ENCODE results near the gene ABLIM3. TPM values are rescaled to one million over a fixed set of nuclear protein-coding genes. Genes with fewer than 3 reads are reported as not detected.

The ABLIM3 gene
- total and polyA plus RNA-seq, 9 of the 15 experiments (the other 6 are each of a cell fraction or from before 2014, with no cell fraction given), result 0.03 to 0.38 (median 0.11) TPM

DNA sequence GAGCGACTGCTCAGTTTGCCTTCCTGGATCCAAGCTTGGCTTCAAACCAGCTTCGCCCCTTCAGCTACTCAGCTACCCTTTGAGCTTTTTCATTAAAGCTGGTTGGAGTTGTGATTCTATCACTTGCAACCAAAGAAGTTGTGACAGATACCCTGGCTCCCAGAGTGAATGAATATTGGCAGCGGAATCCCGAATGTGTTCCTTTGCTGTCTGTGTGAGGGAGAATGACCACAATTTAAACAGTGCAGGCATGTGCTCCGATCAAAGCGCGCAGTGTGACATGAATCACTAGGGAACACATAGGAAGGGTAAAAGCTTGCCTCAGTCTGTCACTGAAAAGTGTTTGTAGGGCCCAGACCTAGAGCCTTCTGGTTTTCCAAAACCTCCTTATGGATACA lies 123.8 kb downstream of the ABLIM3 start (continued):
- TF ChIP-seq, protein P1, sequence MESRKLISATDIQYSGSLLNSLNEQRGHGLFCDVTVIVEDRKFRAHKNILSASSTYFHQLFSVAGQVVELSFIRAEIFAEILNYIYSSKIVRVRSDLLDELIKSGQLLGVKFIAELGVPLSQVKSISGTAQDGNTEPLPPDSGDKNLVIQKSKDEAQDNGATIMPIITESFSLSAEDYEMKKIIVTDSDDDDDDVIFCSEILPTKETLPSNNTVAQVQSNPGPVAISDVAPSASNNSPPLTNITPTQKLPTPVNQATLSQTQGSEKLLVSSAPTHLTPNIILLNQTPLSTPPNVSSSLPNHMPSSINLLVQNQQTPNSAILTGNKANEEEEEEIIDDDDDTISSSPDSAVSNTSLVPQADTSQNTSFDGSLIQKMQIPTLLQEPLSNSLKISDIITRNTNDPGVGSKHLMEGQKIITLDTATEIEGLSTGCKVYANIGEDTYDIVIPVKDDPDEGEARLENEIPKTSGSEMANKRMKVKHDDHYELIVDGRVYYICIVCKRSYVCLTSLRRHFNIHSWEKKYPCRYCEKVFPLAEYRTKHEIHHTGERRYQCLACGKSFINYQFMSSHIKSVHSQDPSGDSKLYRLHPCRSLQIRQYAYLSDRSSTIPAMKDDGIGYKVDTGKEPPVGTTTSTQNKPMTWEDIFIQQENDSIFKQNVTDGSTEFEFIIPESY (CRISPR knock-in tag; IDR thresholded peaks at IDR 0.05), result no peak

DNA sequence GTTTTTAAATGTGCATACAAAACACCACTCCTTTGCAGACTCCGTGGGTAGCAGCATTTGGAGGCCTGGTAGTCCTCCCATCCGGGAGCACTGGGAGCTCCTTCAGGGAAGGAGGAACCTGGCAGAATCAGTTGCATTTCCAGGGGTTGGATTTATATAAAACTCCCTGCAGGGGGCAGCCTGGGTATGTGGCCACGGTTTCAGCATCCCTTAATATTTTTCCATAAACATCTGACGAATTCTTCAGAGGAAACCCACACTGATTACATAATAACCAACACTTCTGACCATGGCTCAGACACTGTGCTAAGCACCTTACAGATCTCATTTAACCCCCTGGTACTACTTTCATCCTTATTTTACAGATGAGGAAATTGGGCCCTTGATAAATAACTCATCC lies 124.3 kb downstream of the ABLIM3 start:
- H3K36me3 ChIP-seq (ENCODE audit: control insufficient read depth, insufficient read depth, low read length), result no peaks in the 10 kb centered on the region
- H3K27me3 ChIP-seq (ENCODE audit: control insufficient read depth in 2 of 2, insufficient read depth in 2 of 2, low read length in 2 of 2), result peaks cover 8 to 47% of the 10 kb centered on the region in 2 experiments; a peak in 4 of 5 replicates
- no peaks in the 10 kb centered on the region for H4K20me1 ChIP-seq (replicated peaks; ENCODE audit: control insufficient read depth, insufficient read depth, low read length)
- BruUV-seq (replicated peaks), result no TSS peak
- POLR2A ChIA-PET, result interaction anchor here (0.8 kb wide), 1 partner anchor 9 kb away, joined by 4 read pairs; no protein-coding TSS in a partner anchor
- H3K4me2 ChIP-seq (ENCODE audit: insufficient read depth, low read length), result no peak overlapping the region
- no peak overlapping the region for H3K9ac ChIP-seq (ENCODE audit: insufficient read depth in 1 of 2, low read depth in 2 of 2, low read length in 2 of 2)
- in situ Hi-C loops (cut with MboI), result loop anchor here (5.0 to 25.0 kb wide), 2 partner anchors 528 to 828 kb away; no protein-coding TSS in a partner anchor
- H3K9me3 ChIP-seq (replicated peaks; ENCODE audit: control insufficient read depth, insufficient read depth, low read depth, low read length), result peaks cover 4% of the 10 kb centered on the region; the same call in 1 of the 2 replicates
- FAIRE-seq (no peak), ATAC-seq (no peak), DNase-seq (ENCODE audit: extremely low read depth in 1 of 4, low spot score in 3 of 4) (peak in 3 of 4 experiments; percentile 11 to 21 (median 21))
- 0% methylated on average over 4 of the region's 4 CpGs for WGBS (ENCODE audit: insufficient coverage, low coverage, missing lambda C conversion rate)
- intact Hi-C loops (cut with micrococcal nuclease), result loop anchor here (2.0 to 10.0 kb wide), 3 partner anchors 105 to 311 kb away; no protein-coding TSS in a partner anchor
- CTCF ChIA-PET (ENCODE audit: low intra/inter-chr PET ratio), result no interaction called here
- no peak overlapping the region for H2AFZ ChIP-seq (ENCODE audit: low read depth, low read length)
- H3K9me1 ChIP-seq (ENCODE audit: control insufficient read depth, insufficient read depth, low read length), result no peaks in the 10 kb centered on the region
- no peaks in the 10 kb centered on the region for H3K79me2 ChIP-seq (ENCODE audit: control insufficient read depth, insufficient read depth, low read length)
- TF ChIP-seq CEBPG (CRISPR knock-in tag; IDR thresholded peaks at IDR 0.05), result no peak
- TF ChIP-seq CEBPG (tag; conservative IDR thresholded peaks at IDR 0.05 in 1 of 2, IDR thresholded peaks at IDR 0.05 in 1 of 2), result 0 out of 4 replicates have a peak, but pooled peaks of 1 of the 2 experiments have one; percentile 11
- no peak for TF ChIP-seq TAF15 (IDR thresholded peaks at IDR 0.05; ENCODE audit: low read depth, low read length)
- TF ChIP-seq, protein P2, sequence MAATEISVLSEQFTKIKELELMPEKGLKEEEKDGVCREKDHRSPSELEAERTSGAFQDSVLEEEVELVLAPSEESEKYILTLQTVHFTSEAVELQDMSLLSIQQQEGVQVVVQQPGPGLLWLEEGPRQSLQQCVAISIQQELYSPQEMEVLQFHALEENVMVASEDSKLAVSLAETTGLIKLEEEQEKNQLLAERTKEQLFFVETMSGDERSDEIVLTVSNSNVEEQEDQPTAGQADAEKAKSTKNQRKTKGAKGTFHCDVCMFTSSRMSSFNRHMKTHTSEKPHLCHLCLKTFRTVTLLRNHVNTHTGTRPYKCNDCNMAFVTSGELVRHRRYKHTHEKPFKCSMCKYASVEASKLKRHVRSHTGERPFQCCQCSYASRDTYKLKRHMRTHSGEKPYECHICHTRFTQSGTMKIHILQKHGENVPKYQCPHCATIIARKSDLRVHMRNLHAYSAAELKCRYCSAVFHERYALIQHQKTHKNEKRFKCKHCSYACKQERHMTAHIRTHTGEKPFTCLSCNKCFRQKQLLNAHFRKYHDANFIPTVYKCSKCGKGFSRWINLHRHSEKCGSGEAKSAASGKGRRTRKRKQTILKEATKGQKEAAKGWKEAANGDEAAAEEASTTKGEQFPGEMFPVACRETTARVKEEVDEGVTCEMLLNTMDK (IDR thresholded peaks at IDR 0.05; ENCODE audit: borderline replicate concordance, insufficient read depth, low read depth, low read length, poor library complexity, severe bottlenecking), result peak; percentile 25
- TF ChIP-seq ZNF830 (CRISPR knock-in tag; IDR thresholded peaks at IDR 0.05), result no peak
- TF ChIP-seq, protein P3, sequence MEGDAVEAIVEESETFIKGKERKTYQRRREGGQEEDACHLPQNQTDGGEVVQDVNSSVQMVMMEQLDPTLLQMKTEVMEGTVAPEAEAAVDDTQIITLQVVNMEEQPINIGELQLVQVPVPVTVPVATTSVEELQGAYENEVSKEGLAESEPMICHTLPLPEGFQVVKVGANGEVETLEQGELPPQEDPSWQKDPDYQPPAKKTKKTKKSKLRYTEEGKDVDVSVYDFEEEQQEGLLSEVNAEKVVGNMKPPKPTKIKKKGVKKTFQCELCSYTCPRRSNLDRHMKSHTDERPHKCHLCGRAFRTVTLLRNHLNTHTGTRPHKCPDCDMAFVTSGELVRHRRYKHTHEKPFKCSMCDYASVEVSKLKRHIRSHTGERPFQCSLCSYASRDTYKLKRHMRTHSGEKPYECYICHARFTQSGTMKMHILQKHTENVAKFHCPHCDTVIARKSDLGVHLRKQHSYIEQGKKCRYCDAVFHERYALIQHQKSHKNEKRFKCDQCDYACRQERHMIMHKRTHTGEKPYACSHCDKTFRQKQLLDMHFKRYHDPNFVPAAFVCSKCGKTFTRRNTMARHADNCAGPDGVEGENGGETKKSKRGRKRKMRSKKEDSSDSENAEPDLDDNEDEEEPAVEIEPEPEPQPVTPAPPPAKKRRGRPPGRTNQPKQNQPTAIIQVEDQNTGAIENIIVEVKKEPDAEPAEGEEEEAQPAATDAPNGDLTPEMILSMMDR (IDR thresholded peaks at IDR 0.05 in 2 of 3, conservative IDR thresholded peaks at IDR 0.05 in 1 of 3; ENCODE audit: insufficient read depth in 2 of 3, low read depth in 1 of 3, low read length in 3 of 3), result peak; percentile 31 to 53 (median 37); a peak in 4 of 6 replicates
- no peak for TF ChIP-seq ZNF766 (CRISPR knock-in tag; conservative IDR thresholded peaks at IDR 0.05)
- no peak for TF ChIP-seq BRD9 (IDR thresholded peaks at IDR 0.05; ENCODE audit: low read depth, partially characterized antibody)
- peak in 1 of 2 experiments; percentile 36; a peak in 3 of 4 replicates for TF ChIP-seq RAD21 (CRISPR knock-in tag; conservative IDR thresholded peaks at IDR 0.05 in 1 of 2, IDR thresholded peaks at IDR 0.05 in 1 of 2)
- TF ChIP-seq ZNF263 (CRISPR knock-in tag; IDR thresholded peaks at IDR 0.05; ENCODE audit: borderline replicate concordance), result peak; percentile 83
- no peaks in the 10 kb centered on the region; a peak in 1 of 5 replicates for H3K4me1 ChIP-seq (replicated peaks in 1 of 2; ENCODE audit: control insufficient read depth in 2 of 2, insufficient read depth in 2 of 2, low read length in 2 of 2)
- H3K4me3 ChIP-seq, result no peak overlapping the region
- H3K27ac ChIP-seq (ENCODE audit: extremely low read depth, low read depth, low read length), result no peak overlapping the region

All from K562 (cell line).